Measurements from ENCODE around the gene IL1A. TPM values are rescaled to one million over a fixed set of nuclear protein-coding genes. Genes with fewer than 3 reads are reported as not detected.

Gene IL1A
- total RNA-seq, 1 donor, result 0.90 TPM

- H3K4me3 ChIP-seq (ENCODE audit: low read depth, low read length), result no peak overlapping the region
- no peak for TF ChIP-seq CTCF (IDR thresholded peaks at IDR 0.05; ENCODE audit: insufficient read depth, low read length)
- DNase-seq (ENCODE audit: low read depth), result peak; percentile 72
These were observed 15.0 kb upstream of the IL1A start for GRCh38 chr2:112798979-112799975.

- no peak overlapping the region for H3K4me3 ChIP-seq (ENCODE audit: low read depth, low read length)
- no peak for TF ChIP-seq CTCF (IDR thresholded peaks at IDR 0.05; ENCODE audit: insufficient read depth, low read length)
- no peak for DNase-seq (ENCODE audit: low read depth)
These were observed 12.2 kb upstream of the IL1A start for GRCh38 chr2:112796486-112796885.

- DNase-seq (ENCODE audit: low read depth), result no peak
- no peak overlapping the region for H3K4me3 ChIP-seq (ENCODE audit: low read depth, low read length)
- no peak for TF ChIP-seq CTCF (IDR thresholded peaks at IDR 0.05; ENCODE audit: insufficient read depth, low read length)
These were observed 11.5 kb upstream of the IL1A start for GRCh38 chr2:112795774-112796173.

- H3K4me3 ChIP-seq (ENCODE audit: low read depth, low read length), result no peak overlapping the region
- peak; percentile 69 for DNase-seq (ENCODE audit: low read depth)
- no peak for TF ChIP-seq CTCF (IDR thresholded peaks at IDR 0.05; ENCODE audit: insufficient read depth, low read length)
These were observed 10.5 kb upstream of the IL1A start for GRCh38 chr2:112794841-112795240.

GRCh38 chr2:112794131-112794733, 9.9 kb upstream of the IL1A start:
- no peak overlapping the region for H3K4me3 ChIP-seq (ENCODE audit: low read depth, low read length)
- no peak for TF ChIP-seq CTCF (IDR thresholded peaks at IDR 0.05; ENCODE audit: insufficient read depth, low read length)
- DNase-seq (ENCODE audit: low read depth), result peak; percentile 98

- H3K4me3 ChIP-seq (ENCODE audit: low read depth, low read length), result no peak overlapping the region
- DNase-seq (ENCODE audit: low read depth), result peak; percentile 71
- TF ChIP-seq CTCF (IDR thresholded peaks at IDR 0.05; ENCODE audit: insufficient read depth, low read length), result no peak
These were observed 9.2 kb upstream of the IL1A start for GRCh38 chr2:112793449-112793978.

Data from fibroblast of the aortic adventitia (primary cell).